ENCODE results near the gene GRAMD2A. TPM values are rescaled to one million over a fixed set of nuclear protein-coding genes. Genes with fewer than 3 reads are reported as not detected.
A peak's percentile ranks its signal among the peaks of the same experiment; 100 is the strongest.

GRAMD2A gene
- total RNA-seq, 1 donor from 2014 or later, result not detected

DNA sequence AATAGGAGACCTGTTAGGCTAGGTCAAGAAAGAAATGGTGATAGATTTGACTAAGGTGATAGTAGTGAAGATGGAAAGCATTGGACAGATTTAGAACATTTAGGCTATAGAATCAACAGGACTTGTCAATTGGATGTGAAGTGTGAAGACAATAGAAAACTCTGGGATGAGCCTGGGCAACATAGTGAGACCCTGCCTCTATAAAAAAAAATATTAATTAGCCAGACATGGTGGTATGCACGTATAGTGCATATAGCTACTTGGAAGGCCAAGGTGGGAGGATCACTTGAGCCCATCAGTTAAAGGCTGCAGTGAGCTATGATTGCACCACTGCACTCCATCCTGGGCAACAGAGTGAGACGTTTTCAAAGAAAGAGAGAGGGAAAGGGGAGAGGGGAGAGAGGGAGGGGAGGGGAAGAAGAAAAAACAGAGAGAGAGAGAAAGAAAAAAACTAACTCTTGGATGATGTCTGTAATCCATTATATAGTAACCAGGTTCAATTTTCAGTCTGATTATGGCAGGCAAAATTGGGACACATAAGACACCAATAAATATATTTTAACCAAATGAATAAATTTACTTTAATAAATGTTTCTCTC is 69.8 kb downstream of the GRAMD2A start:
- DNase-seq, result no peak
- Mint-ChIP-seq H3K27ac (ENCODE audit: unreplicated experiment) (no peak overlapping the region), H3K9me3 (ENCODE audit: unreplicated experiment) (no peaks in the 10 kb centered on the region), H3K4me3 (ENCODE audit: unreplicated experiment) (no peak overlapping the region), H3K36me3 (ENCODE audit: unreplicated experiment) (no peaks in the 10 kb centered on the region), H3K27me3 (ENCODE audit: unreplicated experiment) (peaks cover 1% of the 10 kb centered on the region), H3K4me1 (ENCODE audit: low read depth, unreplicated experiment) (no peaks in the 10 kb centered on the region)
- TF ChIP-seq, protein P1, sequence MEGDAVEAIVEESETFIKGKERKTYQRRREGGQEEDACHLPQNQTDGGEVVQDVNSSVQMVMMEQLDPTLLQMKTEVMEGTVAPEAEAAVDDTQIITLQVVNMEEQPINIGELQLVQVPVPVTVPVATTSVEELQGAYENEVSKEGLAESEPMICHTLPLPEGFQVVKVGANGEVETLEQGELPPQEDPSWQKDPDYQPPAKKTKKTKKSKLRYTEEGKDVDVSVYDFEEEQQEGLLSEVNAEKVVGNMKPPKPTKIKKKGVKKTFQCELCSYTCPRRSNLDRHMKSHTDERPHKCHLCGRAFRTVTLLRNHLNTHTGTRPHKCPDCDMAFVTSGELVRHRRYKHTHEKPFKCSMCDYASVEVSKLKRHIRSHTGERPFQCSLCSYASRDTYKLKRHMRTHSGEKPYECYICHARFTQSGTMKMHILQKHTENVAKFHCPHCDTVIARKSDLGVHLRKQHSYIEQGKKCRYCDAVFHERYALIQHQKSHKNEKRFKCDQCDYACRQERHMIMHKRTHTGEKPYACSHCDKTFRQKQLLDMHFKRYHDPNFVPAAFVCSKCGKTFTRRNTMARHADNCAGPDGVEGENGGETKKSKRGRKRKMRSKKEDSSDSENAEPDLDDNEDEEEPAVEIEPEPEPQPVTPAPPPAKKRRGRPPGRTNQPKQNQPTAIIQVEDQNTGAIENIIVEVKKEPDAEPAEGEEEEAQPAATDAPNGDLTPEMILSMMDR (IDR thresholded peaks at IDR 0.05; ENCODE audit: partially characterized antibody, unreplicated experiment), result no peak

DNA sequence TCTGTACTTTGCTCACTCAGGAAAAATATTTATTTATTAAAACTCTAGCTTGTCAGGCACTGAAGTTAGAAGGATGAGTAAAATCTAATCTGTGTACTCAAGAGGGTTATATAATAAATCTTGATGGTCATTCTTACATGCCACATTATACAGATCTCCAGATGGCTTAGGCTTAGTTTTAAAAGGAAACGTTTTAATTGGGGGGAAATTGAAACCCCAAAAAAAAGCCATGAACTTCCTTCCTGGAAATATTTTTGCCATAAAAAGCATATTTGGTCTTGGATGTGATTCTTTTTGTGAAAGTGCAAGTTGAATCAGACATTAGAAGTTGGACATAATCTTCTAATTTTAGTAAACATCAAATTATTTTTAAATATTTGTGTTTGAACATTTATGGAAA is 73.4 kb downstream of the GRAMD2A start:
- no peaks in the 10 kb centered on the region for H3K27me3 Mint-ChIP-seq (ENCODE audit: unreplicated experiment)
- no peaks in the 10 kb centered on the region for H3K36me3 Mint-ChIP-seq (ENCODE audit: unreplicated experiment)
- no peaks in the 10 kb centered on the region for H3K9me3 Mint-ChIP-seq (ENCODE audit: unreplicated experiment)
- H3K4me1 Mint-ChIP-seq (ENCODE audit: low read depth, unreplicated experiment), result peaks cover 4% of the 10 kb centered on the region
- no peak for DNase-seq
- no peak overlapping the region for H3K27ac Mint-ChIP-seq (ENCODE audit: unreplicated experiment)
- no peak overlapping the region for H3K4me3 Mint-ChIP-seq (ENCODE audit: unreplicated experiment)
- TF ChIP-seq, protein P1 (IDR thresholded peaks at IDR 0.05; ENCODE audit: partially characterized antibody, unreplicated experiment), result no peak

DNA sequence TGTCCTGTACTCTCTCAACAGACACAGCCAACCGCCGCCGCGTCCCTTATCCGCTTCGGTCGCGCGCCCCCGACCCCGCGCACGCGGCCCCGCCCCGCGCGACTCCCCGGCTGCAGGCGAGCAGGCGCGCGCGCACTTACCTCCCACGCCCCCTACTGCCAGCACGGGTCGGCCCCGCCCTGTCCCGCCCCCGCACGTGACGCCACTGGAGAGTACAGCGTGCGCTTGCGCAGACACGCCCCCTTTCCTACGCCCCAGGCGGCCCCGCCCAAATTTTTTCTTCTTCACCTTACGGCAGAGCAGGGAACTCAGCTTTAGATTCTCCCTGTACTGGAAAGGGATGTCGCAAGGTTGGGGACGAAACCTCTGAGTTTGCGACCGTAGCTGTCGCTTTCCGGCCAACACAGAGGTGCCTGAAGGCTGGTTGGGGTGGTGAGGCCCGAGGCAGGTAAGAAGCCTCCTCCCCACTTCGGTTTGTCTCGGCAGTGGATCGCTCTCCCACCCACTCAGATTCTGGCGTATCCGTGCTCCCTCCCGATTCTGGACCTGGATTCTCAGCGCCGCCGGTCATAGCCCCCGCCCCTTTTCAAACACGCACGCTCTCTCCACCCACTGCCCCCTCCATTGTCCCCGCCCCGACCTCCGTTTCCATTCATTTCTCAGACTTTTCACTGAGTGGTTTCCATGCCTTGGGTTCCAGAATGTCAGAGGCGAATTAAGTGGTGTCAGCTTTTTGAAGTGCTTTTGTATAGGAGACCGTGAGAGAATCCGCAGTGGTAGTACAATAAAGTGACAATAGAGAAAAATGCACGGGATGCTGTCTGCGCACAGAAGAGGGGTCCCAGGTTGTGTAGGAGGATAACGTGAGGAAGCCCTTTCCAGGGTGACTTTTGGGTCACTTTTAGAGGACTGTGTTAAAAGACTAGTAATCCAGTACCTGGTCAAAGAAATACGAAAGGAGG is 79.3 kb downstream of the GRAMD2A start, which contains the start of the genes MYO9A and SENP8:
Gene MYO9A (minus strand): TSS at position 134 of the 962 bp plus-strand sequence. CDS start 71,587 bp downstream, outside the sequence.
Gene SENP8 (plus strand): TSS at position 387 of the 962 bp plus-strand sequence. CDS start 21,221 bp downstream, outside the sequence.
- Mint-ChIP-seq H3K9me3 (ENCODE audit: unreplicated experiment) (peaks cover 5% of the 10 kb centered on the region), H3K4me1 (ENCODE audit: low read depth, unreplicated experiment) (peaks cover 22% of the 10 kb centered on the region), H3K27me3 (ENCODE audit: unreplicated experiment) (peaks cover 3% of the 10 kb centered on the region), H3K36me3 (ENCODE audit: unreplicated experiment) (no peaks in the 10 kb centered on the region), H3K27ac (ENCODE audit: unreplicated experiment) (peak within 1 kb of the TSS; percentile 98), H3K4me3 (ENCODE audit: unreplicated experiment) (peak within 1 kb of the TSS; percentile 98)
- DNase-seq, result peak; percentile 97
- TF ChIP-seq, protein P1 (IDR thresholded peaks at IDR 0.05; ENCODE audit: partially characterized antibody, unreplicated experiment), result no peak

DNA sequence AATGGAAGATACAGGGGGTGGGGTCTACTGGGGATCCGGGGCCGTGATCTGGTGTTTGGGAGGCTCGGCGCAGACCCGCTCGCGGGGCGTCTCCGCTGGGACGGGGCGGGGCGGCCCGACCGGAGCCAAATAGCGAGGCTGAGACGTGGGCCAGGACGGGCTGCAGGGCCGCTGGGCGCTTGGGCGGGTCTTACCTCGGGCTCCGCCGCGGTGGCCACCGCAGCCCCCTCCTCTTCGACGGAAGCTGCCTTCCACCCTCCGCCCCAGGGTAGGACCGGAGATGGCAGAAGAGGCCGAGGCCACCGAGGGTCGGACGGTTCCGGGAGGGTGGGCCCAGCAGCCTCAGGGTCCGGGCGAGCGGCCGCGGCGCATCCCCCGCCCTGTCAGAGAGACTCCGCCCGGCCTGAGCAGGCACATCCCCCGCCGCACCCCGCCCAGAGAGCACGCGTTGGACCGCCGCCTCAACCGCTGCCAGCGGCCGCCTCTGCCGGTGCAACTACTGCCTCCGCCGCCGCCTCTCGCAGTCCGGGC is 80.0 kb downstream of the GRAMD2A start:
- TF ChIP-seq, protein P1 (IDR thresholded peaks at IDR 0.05; ENCODE audit: partially characterized antibody, unreplicated experiment), result no peak
- peak overlapping the region; percentile 98 for H3K4me3 Mint-ChIP-seq (ENCODE audit: unreplicated experiment)
- DNase-seq, result peak; percentile 80
- H3K36me3 Mint-ChIP-seq (ENCODE audit: unreplicated experiment), result no peaks in the 10 kb centered on the region
- H3K4me1 Mint-ChIP-seq (ENCODE audit: low read depth, unreplicated experiment), result peaks cover 25% of the 10 kb centered on the region
- H3K9me3 Mint-ChIP-seq (ENCODE audit: unreplicated experiment), result peaks cover 5% of the 10 kb centered on the region
- H3K27ac Mint-ChIP-seq (ENCODE audit: unreplicated experiment), result peak overlapping the region; percentile 98
- H3K27me3 Mint-ChIP-seq (ENCODE audit: unreplicated experiment), result peaks cover 3% of the 10 kb centered on the region

All from glutamatergic neuron (in vitro differentiated cells).